Liver (tissue), 9 donors: ENCODE data around the gene UNC13B. TPM values are rescaled to one million over a fixed set of nuclear protein-coding genes. Genes with fewer than 3 reads are reported as not detected.

Experiments used
- DNase-seq: peaks from one replicate; pipeline ENCODE4 v3.0.0-alpha.2; 2017; ENCODE audit warnings: low spot score
- H3K27ac ChIP-seq, 2 donors: one replicate each; pipeline ENCODE4 v1.7.0; 2013; ENCODE audit warnings: inconsistent platforms in 2 of 2, low read length in 2 of 2, control low read depth in 1 of 2, low read depth in 1 of 2, mild to moderate bottlenecking in 1 of 2
- H3K27me3 ChIP-seq, 4 donors: one replicate each; pipeline versions ENCODE4 v1.6.1 to v1.7.0; 2013; ENCODE audit warnings: low read length in 3 of 4, inconsistent platforms in 1 of 4, mild to moderate bottlenecking in 1 of 4, moderate library complexity in 1 of 4; ENCODE audit not compliant: control insufficient read depth in 4 of 4, insufficient read depth in 4 of 4
- H3K36me3 ChIP-seq, 4 donors: one replicate each; pipeline versions ENCODE4 v1.6.1 to v1.7.0; 2013; ENCODE audit warnings: low read length in 3 of 4, mild to moderate bottlenecking in 3 of 4, low read depth in 1 of 4, moderate library complexity in 1 of 4; ENCODE audit not compliant: control insufficient read depth in 4 of 4, insufficient read depth in 3 of 4
- H3K4me1 ChIP-seq, 4 donors: one replicate each; pipeline versions ENCODE4 v1.6.1 to v1.7.0; 2013; ENCODE audit warnings: low read length in 3 of 4, mild to moderate bottlenecking in 3 of 4, moderate library complexity in 1 of 4; ENCODE audit not compliant: control insufficient read depth in 4 of 4, insufficient read depth in 4 of 4
- H3K4me3 ChIP-seq, 3 donors: one replicate each; pipeline versions ENCODE4 v1.6.1 to v1.7.0; 2013; ENCODE audit warnings: low read length in 3 of 3, control low read depth in 1 of 3, low read depth in 1 of 3, mild to moderate bottlenecking in 1 of 3
- H3K9ac ChIP-seq, 2 donors: one replicate each; pipeline ENCODE4 v1.7.0; 2013; ENCODE audit warnings: low read length in 2 of 2, mild to moderate bottlenecking in 2 of 2, moderate library complexity in 2 of 2, control low read depth in 1 of 2, low read depth in 1 of 2
- H3K9me3 ChIP-seq, 4 donors: one replicate each; pipeline versions ENCODE4 v1.6.1 to v1.7.0; 2013; ENCODE audit warnings: low read length in 3 of 4; ENCODE audit not compliant: control insufficient read depth in 4 of 4
- ATF3 ChIP-seq: IDR thresholded peaks from 2 replicates; pipeline ENCODE4 v1.6.1; 2016; ENCODE audit warnings: antibody characterized with exemption
- EGR1 ChIP-seq, 2 donors: IDR thresholded peaks; 2 replicates each; pipeline ENCODE4 v1.6.1; 2016 to 2018; ENCODE audit warnings: antibody characterized with exemption in 2 of 2, low read depth in 2 of 2
- FOXA1 ChIP-seq: IDR thresholded peaks from 2 replicates; pipeline ENCODE4 v1.6.1; 2016; ENCODE audit warnings: antibody characterized with exemption
- FOXA2 ChIP-seq: IDR thresholded peaks from 2 replicates; pipeline ENCODE4 v1.6.1; 2016; ENCODE audit warnings: antibody characterized with exemption
- GABPA ChIP-seq, 2 donors: IDR thresholded peaks in 1 of 2; conservative IDR thresholded peaks in 1 of 2; 2 replicates each; pipeline ENCODE4 v1.6.1; 2016; ENCODE audit warnings: antibody characterized with exemption in 2 of 2, mild to moderate bottlenecking in 1 of 2, moderate library complexity in 1 of 2
- HNF4A ChIP-seq, 2 donors: conservative IDR thresholded peaks; 2 replicates each; pipeline ENCODE4 v1.6.1; 2016; ENCODE audit warnings: antibody characterized with exemption in 2 of 2, mild to moderate bottlenecking in 2 of 2
- HNF4G ChIP-seq: IDR thresholded peaks from 2 replicates; pipeline ENCODE4 v1.6.1; 2016; ENCODE audit warnings: antibody characterized with exemption
- JUND ChIP-seq, 2 donors: IDR thresholded peaks; 2 replicates each; pipeline ENCODE4 v1.6.1; 2016; ENCODE audit warnings: antibody characterized with exemption in 2 of 2
- MAX ChIP-seq: IDR thresholded peaks from 2 replicates; pipeline ENCODE4 v1.6.1; 2016; ENCODE audit warnings: antibody characterized with exemption
- NR2F2 ChIP-seq: IDR thresholded peaks from 2 replicates; pipeline ENCODE4 v1.6.1; 2016; ENCODE audit warnings: antibody characterized with exemption
- RAD21 ChIP-seq, 2 donors: IDR thresholded peaks; 2 replicates each; pipeline ENCODE4 v1.6.1; 2016; ENCODE audit warnings: antibody characterized with exemption in 2 of 2, mild to moderate bottlenecking in 2 of 2
- RXRA ChIP-seq, 2 donors: IDR thresholded peaks; 2 replicates each; pipeline ENCODE4 v1.6.1; 2017 to 2018; ENCODE audit warnings: antibody characterized with exemption in 2 of 2, mild to moderate bottlenecking in 1 of 2
- SP1 ChIP-seq: IDR thresholded peaks from 2 replicates; pipeline ENCODE4 v1.6.1; 2018; ENCODE audit warnings: antibody characterized with exemption, mild to moderate bottlenecking
- TAF1 ChIP-seq: conservative IDR thresholded peaks from 2 replicates; pipeline ENCODE4 v1.6.1; 2016; ENCODE audit warnings: antibody characterized with exemption, mild to moderate bottlenecking
- YY1 ChIP-seq: IDR thresholded peaks from 2 replicates; pipeline ENCODE4 v1.6.1; 2016; ENCODE audit warnings: antibody characterized with exemption, mild to moderate bottlenecking
- ZBTB33 ChIP-seq: IDR thresholded peaks from 2 replicates; pipeline ENCODE4 v1.6.1; 2016; ENCODE audit warnings: antibody characterized with exemption
- WGBS: extraction: QIAGEN DNeasy Blood & Tissue Kit; methylation state at CpG from one replicate; pipeline ENCODE4 v1.1.7; 2013; 5-methylcytosine and 5-hydroxymethylcytosine counted together
- polyA plus RNA-seq, 2 donors: library from polyadenylated mRNA; stranded (reverse) in 1 of 2; unstranded in 1 of 2; fragments of 200-250 nt in 1 of 2; fragments of >200 nt in 1 of 2; fragmentation: Nextera tagmentation in 1 of 2; extraction: Ambion mirVana in 1 of 2; gene quantifications; one replicate each; pipeline versions ENCODE4 v1.2.1 to v1.2.3, GENCODE V29; 2013 to 2015
- total RNA-seq, 2 donors: library from RNA; depleted of rRNA; stranded (reverse); fragments of >200 nt; gene quantifications; one replicate each; pipeline ENCODE4 v1.2.3, GENCODE V29; 2014
- TF ChIP-seq, protein P1 (sequence below): IDR thresholded peaks from 2 replicates; pipeline ENCODE4 v1.6.1; 2016; ENCODE audit warnings: antibody characterized with exemption, mild to moderate bottlenecking
- donor health status: healthy.
- donor health status: healthy.
- donor health status: healthy.
- donor health status: healthy.
- donor health status: healthy.

The UNC13B gene
- total and polyA plus RNA-seq, 4 donors: 5.5 to 25.7 (median 11.9) TPM

- peaks cover 0 to 1% (median under 1%) of the 10 kb centered on the region in 4 donors for H3K9me3 ChIP-seq
- no peaks in the 10 kb centered on the region for H3K36me3 ChIP-seq
- H3K9ac ChIP-seq: no peak overlapping the region
- H3K4me3 ChIP-seq: no peak overlapping the region
- H3K4me1 ChIP-seq: no peaks in the 10 kb centered on the region
- H3K27me3 ChIP-seq: no peaks in the 10 kb centered on the region
- DNase-seq: no peak
- WGBS: 84% methylated on average over 2 of the region's 2 CpGs
- TF ChIP-seq ATF3 (no peak), TAF1 (no peak), ZBTB33 (no peak), SP1 (no peak), NR2F2 (no peak), FOXA2 (no peak), EGR1 (IDR thresholded peaks at IDR 0.05; ENCODE audit: low read depth in 2 of 2) (no peak), YY1 (no peak), FOXA1 (no peak), RXRA (IDR thresholded peaks at IDR 0.05) (no peak), HNF4G (no peak), HNF4A (conservative IDR thresholded peaks at IDR 0.05) (no peak)
- TF ChIP-seq, protein P1, sequence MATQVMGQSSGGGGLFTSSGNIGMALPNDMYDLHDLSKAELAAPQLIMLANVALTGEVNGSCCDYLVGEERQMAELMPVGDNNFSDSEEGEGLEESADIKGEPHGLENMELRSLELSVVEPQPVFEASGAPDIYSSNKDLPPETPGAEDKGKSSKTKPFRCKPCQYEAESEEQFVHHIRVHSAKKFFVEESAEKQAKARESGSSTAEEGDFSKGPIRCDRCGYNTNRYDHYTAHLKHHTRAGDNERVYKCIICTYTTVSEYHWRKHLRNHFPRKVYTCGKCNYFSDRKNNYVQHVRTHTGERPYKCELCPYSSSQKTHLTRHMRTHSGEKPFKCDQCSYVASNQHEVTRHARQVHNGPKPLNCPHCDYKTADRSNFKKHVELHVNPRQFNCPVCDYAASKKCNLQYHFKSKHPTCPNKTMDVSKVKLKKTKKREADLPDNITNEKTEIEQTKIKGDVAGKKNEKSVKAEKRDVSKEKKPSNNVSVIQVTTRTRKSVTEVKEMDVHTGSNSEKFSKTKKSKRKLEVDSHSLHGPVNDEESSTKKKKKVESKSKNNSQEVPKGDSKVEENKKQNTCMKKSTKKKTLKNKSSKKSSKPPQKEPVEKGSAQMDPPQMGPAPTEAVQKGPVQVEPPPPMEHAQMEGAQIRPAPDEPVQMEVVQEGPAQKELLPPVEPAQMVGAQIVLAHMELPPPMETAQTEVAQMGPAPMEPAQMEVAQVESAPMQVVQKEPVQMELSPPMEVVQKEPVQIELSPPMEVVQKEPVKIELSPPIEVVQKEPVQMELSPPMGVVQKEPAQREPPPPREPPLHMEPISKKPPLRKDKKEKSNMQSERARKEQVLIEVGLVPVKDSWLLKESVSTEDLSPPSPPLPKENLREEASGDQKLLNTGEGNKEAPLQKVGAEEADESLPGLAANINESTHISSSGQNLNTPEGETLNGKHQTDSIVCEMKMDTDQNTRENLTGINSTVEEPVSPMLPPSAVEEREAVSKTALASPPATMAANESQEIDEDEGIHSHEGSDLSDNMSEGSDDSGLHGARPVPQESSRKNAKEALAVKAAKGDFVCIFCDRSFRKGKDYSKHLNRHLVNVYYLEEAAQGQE: no peak
- H3K27ac ChIP-seq: no peak overlapping the region
These were observed 261.7 kb downstream of the UNC13B start for GRCh38 chr9:35423499-35423898.

DNA sequence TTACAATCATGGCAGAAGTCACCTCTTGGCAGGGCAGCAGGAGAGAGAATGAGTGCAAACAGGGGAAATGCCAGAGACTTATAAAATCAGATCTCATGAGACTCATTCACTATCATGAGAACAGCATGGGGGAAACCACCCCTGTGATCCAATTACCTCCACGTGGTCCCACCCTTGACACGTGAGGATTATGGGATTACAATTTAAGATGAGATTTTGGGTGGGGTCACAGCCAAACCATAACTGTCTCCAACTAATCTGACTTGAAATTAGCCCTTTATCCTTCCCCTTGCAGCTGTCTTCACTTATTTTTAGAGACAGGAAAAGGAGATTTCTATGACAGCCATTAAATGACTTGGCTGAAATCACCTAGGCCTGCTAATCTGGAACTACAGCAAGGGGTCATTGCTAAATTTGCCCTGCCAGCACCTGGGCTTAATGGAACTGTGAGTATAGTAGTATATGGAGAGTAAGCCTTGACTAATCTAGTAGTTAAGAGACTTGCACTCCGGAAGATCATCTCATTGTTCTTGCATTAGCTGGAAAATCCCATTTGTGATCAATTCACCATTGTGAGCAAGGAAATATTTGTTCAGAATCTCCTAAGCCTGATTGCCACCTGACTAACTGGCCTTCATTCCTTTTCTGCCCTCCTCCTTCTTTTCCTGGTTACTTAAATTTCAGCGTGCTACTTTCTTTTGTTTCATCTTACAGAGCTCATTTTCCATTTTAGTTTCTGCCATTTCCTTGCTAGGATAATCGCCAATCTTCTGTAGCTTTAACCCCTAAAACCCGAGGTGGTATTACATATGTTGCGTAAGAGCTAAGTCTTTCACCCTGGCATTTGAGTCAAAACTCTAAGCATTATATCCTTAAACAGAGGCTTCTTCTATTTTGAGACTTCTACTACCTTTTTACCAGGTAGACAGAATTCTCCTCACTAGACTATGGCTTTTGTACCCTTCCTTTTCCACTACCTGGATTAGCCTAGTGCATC is 262.8 kb downstream of the UNC13B start:
- DNase-seq: no peak
- H3K27ac ChIP-seq: no peak overlapping the region
- no peaks in the 10 kb centered on the region for H3K4me1 ChIP-seq
- H3K9me3 ChIP-seq: peaks cover 0 to 5% (median under 1%) of the 10 kb centered on the region in 4 donors
- no peaks in the 10 kb centered on the region for H3K36me3 ChIP-seq
- WGBS: 80% methylated on average over 7 of the region's 7 CpGs
- H3K27me3 ChIP-seq: no peaks in the 10 kb centered on the region
- no peak overlapping the region for H3K4me3 ChIP-seq
- no peak overlapping the region for H3K9ac ChIP-seq
- TF ChIP-seq ZBTB33 (no peak), HNF4G (no peak), EGR1 (IDR thresholded peaks at IDR 0.05; ENCODE audit: low read depth in 2 of 2) (no peak), GABPA (IDR thresholded peaks at IDR 0.05 in 1 of 2, conservative IDR thresholded peaks at IDR 0.05 in 1 of 2) (no peak), FOXA2 (no peak), YY1 (no peak), FOXA1 (no peak), JUND (IDR thresholded peaks at IDR 0.05) (no peak), RAD21 (IDR thresholded peaks at IDR 0.05) (no peak), NR2F2 (no peak), MAX (no peak), TAF1 (no peak)
- TF ChIP-seq, protein P1: no peak
